C4-2B (cell line): Measurements from ENCODE around the gene TAOK2.

Source experiments
- CTCF ChIP-seq: fragments of 450-650 bp; conservative IDR thresholded peaks from 2 replicates; pipeline ENCODE4 v1.5.1; 2017; ENCODE audit warnings: mild to moderate bottlenecking
- ZFX ChIP-seq: fragments of 450-650 bp; IDR thresholded peaks from 2 replicates; pipeline ENCODE4 v1.6.1; 2017

GRCh38 chr16:29984764-29985147 lies 11.1 kb downstream of the TAOK2 start:
- TF ChIP-seq CTCF: no peak
- no peak for TF ChIP-seq ZFX
